ENCODE results near the gene CLEC19A.

Gene CLEC19A

GRCh38 chr16:19329932-19330331, 44.4 kb downstream of the CLEC19A start:
- DNase-seq: no peak

- no peak for DNase-seq
Observed at GRCh38 chr16:19330841-19331397, 45.4 kb downstream of the CLEC19A start.

GRCh38 chr16:19331794-19332193, 46.3 kb downstream of the CLEC19A start:
- DNase-seq: no peak

GRCh38 chr16:19338335-19338734, 52.8 kb downstream of the CLEC19A start:
- no peak for DNase-seq

GRCh38 chr16:19344224-19344801, 58.8 kb downstream of the CLEC19A start:
- no peak for DNase-seq

GRCh38 chr16:19344980-19345379, 59.4 kb downstream of the CLEC19A start:
- no peak for DNase-seq

- DNase-seq: no peak
Observed at GRCh38 chr16:19346335-19346922, 60.9 kb downstream of the CLEC19A start.

- DNase-seq: no peak
Observed at GRCh38 chr16:19348125-19348524, 62.6 kb downstream of the CLEC19A start.

GRCh38 chr16:19348578-19349315, 63.2 kb downstream of the CLEC19A start:
- no peak for DNase-seq

- DNase-seq: no peak
Observed at GRCh38 chr16:19354371-19354770, 68.8 kb downstream of the CLEC19A start.

GRCh38 chr16:19356024-19356952, 70.8 kb downstream of the CLEC19A start:
- no peak for DNase-seq

GRCh38 chr16:19359556-19359955, 74.0 kb downstream of the CLEC19A start:
- no peak for DNase-seq
